Activated CD4-positive, CD25-positive, alpha-beta regulatory T cell treated with anti-CD3 and anti-CD28 coated beads, Interleukin-2, amount 50 U/mL, for 16 hours (primary cell): ENCODE measurements around the gene ATF6.

ENCODE experiments used
- DNase-seq: peaks from one replicate; pipeline ENCODE4 v3.0.0-alpha.2; 2020; ENCODE audit warnings: low read depth, low spot score

The ATF6 gene

GRCh38 chr1:161966067-161966466, 199.9 kb downstream of the ATF6 start:
- no peak for DNase-seq

- DNase-seq = no peak
Measured at GRCh38 chr1:161970036-161970435, 203.9 kb downstream of the ATF6 start.

GRCh38 chr1:161970633-161971032, 204.5 kb downstream of the ATF6 start:
- DNase-seq = no peak

GRCh38 chr1:161972828-161973227, 206.7 kb downstream of the ATF6 start:
- no peak for DNase-seq

- no peak for DNase-seq
Measured at GRCh38 chr1:161973924-161974845, 208.1 kb downstream of the ATF6 start.

GRCh38 chr1:161978011-161978790, 212.1 kb downstream of the ATF6 start:
- no peak for DNase-seq

- no peak for DNase-seq
Measured at GRCh38 chr1:161981126-161981525, 215.0 kb downstream of the ATF6 start.

- DNase-seq = no peak
Measured at GRCh38 chr1:161981735-161982506, 215.8 kb downstream of the ATF6 start.

GRCh38 chr1:161982507-161982895, 216.4 kb downstream of the ATF6 start:
- no peak for DNase-seq

- DNase-seq = no peak
Measured at GRCh38 chr1:161982917-161983316, 216.8 kb downstream of the ATF6 start.

GRCh38 chr1:161983725-161984124, 217.6 kb downstream of the ATF6 start:
- DNase-seq = no peak

GRCh38 chr1:161985301-161985822, 219.2 kb downstream of the ATF6 start:
- no peak for DNase-seq

GRCh38 chr1:161986328-161986727, 220.2 kb downstream of the ATF6 start:
- DNase-seq = no peak

- DNase-seq = no peak
Measured at GRCh38 chr1:161987303-161987702, 221.2 kb downstream of the ATF6 start.

- DNase-seq = no peak
Measured at GRCh38 chr1:161987872-161988271, 221.8 kb downstream of the ATF6 start.

- DNase-seq = no peak
Measured at GRCh38 chr1:161988413-161988812, 222.3 kb downstream of the ATF6 start.

- no peak for DNase-seq
Measured at GRCh38 chr1:161989108-161989507, 223.0 kb downstream of the ATF6 start.

GRCh38 chr1:161989786-161990185, 223.7 kb downstream of the ATF6 start:
- DNase-seq = no peak

GRCh38 chr1:161993576-161993975, 227.5 kb downstream of the ATF6 start:
- DNase-seq = no peak

GRCh38 chr1:161994175-161994668, 228.1 kb downstream of the ATF6 start:
- no peak for DNase-seq

GRCh38 chr1:161997152-161997551, 231.0 kb downstream of the ATF6 start:
- no peak for DNase-seq

GRCh38 chr1:161998811-161999210, 232.7 kb downstream of the ATF6 start:
- DNase-seq = no peak
